Peyer's patch (tissue), 4 donors: ENCODE data around the gene TEX28.
"Not testable (repeated sequence)": the region's sequence is repeated elsewhere in the genome, so short reads cannot be mapped to it uniquely, and the experiment has no call there.

Experiments
- CTCF ChIP-seq, 6 experiments: fragments of 450-650 bp in 4 of 6; fragments of 200-600 bp in 2 of 6; sonication (generic) in 1 of 6; IDR thresholded peaks; one replicate each; pipeline ENCODE4 v1.5.1; 2017 to 2019; ENCODE audit warnings: antibody characterized with exemption in 6 of 6, mild to moderate bottlenecking in 3 of 6, moderate library complexity in 1 of 6
- POLR2A ChIP-seq, 2 donors: fragments of 450-650 bp; IDR thresholded peaks; one replicate each; pipeline ENCODE4 v1.5.1; 2017; ENCODE audit warnings: antibody characterized with exemption in 2 of 2, mild to moderate bottlenecking in 2 of 2, moderate library complexity in 2 of 2

DNA sequence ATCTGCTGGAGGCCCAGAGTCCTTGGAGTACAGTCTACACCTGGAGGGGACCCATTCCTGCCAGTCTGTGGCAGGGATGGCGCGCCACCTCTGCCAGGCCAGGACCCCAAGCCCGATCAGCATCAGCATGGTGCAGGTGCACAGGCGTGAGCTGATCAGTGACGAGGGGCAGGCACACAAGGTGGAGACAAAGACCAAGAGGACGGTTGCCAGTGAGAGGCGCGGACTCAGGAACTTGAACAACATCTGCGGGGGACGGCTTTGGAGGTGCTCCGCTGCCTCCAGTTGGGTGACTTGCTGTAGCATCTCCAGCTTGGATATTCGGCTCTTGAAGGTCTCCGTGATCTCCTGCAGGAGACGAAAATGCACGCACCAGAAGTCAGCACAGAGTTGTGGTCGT is 61.3 kb downstream of the TEX28 start:
- TF ChIP-seq CTCF, POLR2A (IDR thresholded peaks at IDR 0.05): not testable (repeated sequence)
